ELR (cell line): ENCODE data around the gene NLRC5.
"Not testable (repeated sequence)": the region's sequence is repeated elsewhere in the genome, so short reads cannot be mapped to it uniquely, and the experiment has no call there.

ENCODE experiments used
- DNase-seq: peaks from one replicate; pipeline ENCODE4 v3.0.0-alpha.2; 2015; ENCODE audit warnings: low read depth

NLRC5 gene

DNA sequence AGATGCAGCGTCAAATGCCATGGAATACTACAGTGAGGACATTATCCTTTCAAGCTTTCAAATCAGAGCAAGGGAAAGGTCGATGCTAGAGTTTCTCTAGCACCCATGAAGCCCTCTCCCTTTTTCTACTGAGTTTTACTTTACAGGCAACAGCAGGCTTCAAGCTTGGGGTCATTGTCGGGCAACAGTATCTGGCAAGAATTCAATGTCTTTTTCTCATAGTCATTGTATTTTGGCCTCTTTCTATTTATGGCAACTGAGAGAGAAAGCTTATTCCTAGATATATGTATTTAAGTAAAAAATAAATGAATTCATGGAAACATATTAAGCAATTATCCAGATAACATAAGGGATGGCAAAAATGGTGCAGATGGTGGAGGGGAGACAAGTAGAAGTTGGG lies 28.0 kb upstream of the NLRC5 start:
- no peak for DNase-seq

DNA sequence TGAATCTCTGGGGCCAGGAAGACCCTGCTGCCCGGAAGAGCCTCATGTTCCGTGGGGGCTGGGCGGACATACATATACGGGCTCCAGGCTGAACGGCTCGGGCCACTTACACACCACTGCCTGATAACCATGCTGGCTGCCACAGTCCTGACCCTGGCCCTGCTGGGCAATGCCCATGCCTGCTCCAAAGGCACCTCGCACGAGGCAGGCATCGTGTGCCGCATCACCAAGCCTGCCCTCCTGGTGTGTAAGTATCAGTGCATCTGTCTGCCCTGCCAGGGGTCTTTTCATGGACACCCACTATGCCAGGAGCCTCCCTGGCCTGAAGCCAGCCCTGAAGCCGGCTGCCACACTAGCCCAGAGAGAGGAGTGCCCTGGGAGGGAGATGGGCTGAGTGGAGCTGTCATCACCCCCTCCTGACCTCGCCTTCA lies 27.5 kb upstream of the NLRC5 start, which contains the start of gene CETP:
Gene CETP, plus strand, starts transcription at position 100 of the 431 bp plus-strand sequence. Its CDS starts 30 bp downstream, at position 130.
- DNase-seq: no peak

DNA sequence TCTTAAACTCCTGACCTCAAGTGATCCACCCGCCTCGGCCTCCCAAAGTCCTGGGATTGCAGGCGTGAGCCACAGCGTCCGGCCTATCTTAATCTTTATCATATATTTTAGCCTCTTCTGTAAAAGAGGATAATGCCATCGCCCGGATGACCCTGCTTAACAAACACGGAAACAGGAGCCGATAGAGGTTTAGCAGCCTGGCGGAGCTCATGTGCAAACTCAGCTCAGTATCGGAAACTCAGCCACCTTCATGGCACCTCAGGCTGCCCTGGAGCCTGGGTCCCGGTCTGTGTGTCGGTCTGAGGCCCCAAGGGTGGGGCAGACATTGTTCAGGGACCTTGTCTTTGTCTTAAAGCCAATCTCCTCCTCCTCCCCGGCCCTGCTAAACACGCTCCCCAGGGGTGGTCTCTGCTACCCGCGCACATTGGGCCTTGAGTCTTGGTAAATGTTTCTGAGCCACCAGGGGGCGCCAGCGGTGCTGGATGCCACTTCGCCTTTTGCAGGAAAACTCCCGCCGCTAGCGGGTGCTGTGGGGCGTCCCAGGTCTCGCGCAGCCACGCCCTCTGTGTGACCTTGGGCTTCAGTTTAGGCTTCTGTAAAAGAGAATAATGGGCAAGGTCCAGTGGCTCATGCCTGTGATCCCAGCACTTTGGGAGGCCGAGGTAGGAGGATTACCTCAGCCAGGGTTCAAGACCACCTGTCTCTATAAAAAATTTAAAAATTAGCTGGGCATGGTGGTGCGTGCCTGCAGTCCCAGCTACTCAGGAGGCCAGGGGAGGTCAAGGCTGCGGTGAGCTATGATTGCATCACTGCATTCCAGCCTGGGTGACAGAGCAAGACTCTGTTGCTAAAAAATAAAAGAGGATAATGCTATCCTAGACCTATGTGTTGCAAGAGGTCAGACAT lies 24.9 kb upstream of the NLRC5 start:
- DNase-seq: peak; percentile 92

- peak; percentile 39 for DNase-seq
Observed at GRCh38 chr16:56965149-56966092, 23.9 kb upstream of the NLRC5 start.

GRCh38 chr16:56966093-56966475 lies 23.3 kb upstream of the NLRC5 start:
- DNase-seq: no peak

GRCh38 chr16:56967733-56968132 lies 21.6 kb upstream of the NLRC5 start:
- DNase-seq: no peak

DNA sequence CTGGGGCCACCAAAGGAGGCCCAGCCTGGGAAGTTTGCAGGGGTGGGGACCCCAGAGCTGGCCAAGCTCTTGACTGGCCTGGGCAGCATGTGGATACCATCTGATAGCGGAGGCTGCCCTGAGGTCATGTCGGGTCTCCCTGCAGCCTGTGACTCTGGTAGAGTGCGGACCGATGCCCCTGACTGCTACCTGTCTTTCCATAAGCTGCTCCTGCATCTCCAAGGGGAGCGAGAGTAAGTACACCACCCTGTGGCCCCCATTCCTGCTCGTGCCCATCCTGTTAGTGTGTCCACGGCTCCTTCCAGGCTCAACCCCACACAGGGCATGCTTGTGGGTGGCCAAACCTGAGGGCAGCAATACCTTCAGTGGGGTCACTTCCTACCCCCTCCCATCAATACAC lies 19.6 kb upstream of the NLRC5 start:
- no peak for DNase-seq

- peak; percentile 30 for DNase-seq
Observed at GRCh38 chr16:56970934-56971767, 18.2 kb upstream of the NLRC5 start.

DNA sequence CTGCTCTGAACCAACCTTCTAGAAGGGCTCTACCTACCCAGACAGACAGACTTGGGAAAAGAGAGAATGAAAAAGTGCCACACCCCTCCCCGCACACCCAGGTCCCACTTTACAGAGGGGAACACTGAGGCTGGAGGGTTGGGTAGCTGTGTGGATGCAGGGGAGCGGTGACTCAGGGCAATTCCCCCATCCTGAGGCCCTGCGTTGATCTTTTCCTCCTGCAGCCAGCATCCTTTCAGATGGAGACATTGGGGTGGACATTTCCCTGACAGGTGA lies 17.7 kb upstream of the NLRC5 start:
- DNase-seq: no peak

DNA sequence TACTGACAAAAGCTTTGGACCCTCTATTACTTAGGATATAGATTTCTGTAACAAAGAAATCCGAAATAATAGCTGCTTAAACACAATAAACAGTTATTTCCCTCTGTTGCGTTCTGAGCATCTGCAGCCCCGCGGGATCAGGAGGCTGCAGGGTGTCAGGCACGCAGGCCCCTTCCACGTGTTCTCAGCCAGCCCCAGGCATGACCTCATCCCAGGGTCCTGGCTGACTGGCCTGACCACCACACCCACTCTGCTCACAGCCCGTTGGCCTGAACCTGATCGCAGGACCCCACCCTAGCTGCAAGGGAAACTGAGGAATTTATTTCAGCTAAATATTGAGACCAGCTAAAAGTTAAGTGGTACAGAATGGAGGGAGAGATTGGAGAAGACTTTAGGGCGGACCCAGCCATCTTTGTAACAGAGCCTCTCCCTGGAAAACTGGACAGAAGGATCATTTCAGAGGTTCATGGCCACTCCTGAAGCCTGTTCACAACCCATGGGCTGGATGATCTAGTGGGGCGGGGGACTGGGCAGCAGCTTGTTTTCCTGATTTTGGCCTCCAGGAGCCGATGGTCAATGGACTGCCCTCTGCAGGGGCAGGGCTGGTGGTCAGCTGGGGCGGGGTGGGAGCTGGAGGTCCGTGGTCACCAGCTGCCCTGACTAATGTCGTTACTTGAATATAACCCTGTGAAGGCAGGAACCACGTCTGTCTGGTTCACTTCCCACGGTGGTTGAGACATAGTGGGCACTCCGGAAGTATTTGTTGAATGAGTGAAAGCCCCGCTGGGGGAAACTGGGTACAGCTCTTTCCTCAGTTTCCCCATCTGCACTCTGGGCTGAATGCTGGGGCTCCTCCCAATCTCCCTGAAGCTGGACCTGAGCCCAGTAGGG lies 16.7 kb upstream of the NLRC5 start:
- no peak for DNase-seq

GRCh38 chr16:56973294-56973689 lies 16.1 kb upstream of the NLRC5 start:
- no peak for DNase-seq

GRCh38 chr16:56973899-56974298 lies 15.5 kb upstream of the NLRC5 start:
- not testable (repeated sequence) for DNase-seq

DNA sequence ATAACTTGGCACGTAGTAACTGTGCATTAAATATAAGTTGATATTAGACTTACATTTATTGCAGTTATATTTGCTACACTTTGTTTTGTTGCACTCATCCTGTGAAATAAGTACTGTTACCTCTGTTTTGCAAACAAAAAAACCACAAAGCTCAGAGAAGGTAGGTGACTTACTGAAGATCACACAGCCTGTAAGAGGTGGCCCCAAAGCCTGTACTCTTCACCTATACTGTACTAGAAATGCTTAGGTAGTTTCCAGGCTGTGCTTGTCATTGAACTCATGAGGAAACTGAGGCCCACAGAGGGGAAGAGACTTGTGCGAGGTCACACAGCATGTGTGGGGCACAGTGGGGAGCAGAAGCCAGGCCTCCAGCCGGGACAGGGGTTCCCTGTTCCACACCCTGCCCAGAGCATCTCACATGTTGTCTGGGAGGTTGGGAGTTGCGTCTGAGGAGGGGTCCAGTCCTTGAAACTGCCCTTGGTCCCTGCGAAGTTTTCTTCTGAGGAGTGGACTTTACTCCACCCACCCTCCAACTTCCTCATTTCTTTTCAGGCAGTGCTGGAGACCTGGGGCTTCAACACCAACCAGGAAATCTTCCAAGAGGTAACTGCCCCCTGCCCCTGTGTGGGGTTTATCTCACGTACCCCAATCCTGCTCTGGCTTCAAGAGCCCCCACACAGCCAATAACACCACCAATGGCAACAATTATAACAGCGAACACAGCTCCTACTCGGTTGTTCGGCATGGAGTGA lies 14.6 kb upstream of the NLRC5 start:
- DNase-seq: no peak

DNA sequence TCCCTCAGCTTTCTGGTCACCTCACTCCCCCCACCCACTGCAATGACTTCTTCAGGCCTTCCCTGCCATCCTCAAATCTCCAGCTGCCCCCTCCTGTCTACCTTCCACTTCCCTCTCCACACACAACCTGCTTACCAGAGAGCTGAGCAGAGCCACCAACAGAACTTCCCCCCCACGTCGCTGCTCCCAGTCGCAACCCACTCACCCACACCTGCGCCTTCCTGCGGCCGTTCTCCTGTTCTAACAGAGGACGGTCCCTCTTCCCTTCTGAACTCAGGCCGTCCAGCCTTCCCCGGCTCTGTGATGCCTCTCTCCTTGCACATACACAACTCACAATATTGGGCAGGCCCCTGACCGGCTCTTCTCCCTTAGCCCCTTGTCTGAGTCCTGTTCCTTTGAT lies 13.6 kb upstream of the NLRC5 start:
- DNase-seq: no peak

DNA sequence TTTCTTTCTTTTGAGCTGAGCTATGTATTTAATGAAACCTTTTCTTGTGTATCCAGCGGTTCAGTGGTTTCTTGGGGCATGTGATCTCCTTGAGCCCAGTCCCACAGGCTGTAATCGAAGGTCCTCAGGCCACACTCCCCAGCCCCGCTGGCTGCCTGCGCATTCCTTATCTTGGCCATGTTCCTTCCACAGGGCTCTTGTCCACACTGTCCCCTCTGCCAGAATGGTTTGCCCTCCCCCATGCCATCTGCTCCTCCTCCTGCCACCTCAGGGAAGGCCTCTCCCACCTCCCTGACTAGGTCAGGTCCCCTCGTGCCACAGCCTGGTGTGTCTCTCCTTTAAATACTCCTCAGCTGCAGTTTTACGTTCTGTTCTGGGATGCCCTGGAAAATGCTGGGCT lies 12.1 kb upstream of the NLRC5 start:
- no peak for DNase-seq

- no peak for DNase-seq
Observed at GRCh38 chr16:56977823-56978430, 11.4 kb upstream of the NLRC5 start.

GRCh38 chr16:56980201-56980535 lies 9.2 kb upstream of the NLRC5 start:
- no peak for DNase-seq

GRCh38 chr16:56980792-56981724 lies 8.3 kb upstream of the NLRC5 start:
- no peak for DNase-seq

GRCh38 chr16:56981729-56982271 lies 7.6 kb upstream of the NLRC5 start:
- no peak for DNase-seq
